NAMALWA (cell line): ENCODE measurements around the gene RPP21.

Source experiments
- DNase-seq: peaks from one replicate; pipeline ENCODE4 v3.0.0-alpha.2; 2015; ENCODE audit warnings: low spot score

The RPP21 gene

DNA sequence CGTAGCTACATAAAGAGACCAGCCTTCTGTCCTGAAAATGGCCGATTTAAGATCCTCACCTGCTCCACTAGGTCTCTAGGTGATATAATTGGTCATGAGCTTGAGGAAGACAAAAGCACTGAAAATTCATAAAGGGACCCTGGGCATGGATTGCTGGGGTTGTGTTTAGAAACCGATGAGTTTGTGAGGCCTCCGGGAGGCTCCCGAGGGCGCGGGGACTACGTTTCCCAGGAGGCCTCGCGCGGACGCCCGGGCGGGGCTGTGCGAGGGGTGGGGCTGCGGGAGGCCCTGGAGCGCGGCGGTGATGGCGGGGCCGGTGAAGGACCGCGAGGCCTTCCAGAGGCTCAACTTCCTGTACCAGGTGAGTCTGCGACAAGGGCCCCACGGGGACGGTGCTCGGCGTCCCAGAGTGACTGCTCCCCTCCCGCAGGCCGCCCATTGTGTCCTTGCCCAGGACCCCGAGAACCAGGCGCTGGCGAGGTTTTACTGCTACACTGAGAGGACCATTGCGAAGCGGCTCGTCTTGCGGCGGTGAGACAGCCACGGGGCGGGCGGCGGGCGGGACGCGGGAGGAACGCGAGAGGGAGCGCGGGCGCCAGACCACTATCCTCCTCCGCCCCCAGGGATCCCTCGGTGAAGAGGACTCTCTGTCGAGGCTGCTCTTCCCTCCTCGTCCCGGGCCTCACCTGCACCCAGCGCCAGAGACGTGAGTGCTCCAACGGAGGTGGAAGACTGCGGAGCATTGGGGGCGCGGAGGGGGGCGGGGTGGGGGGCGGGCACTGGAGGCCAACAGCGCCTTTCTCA lies at the start of gene RPP21:
Gene RPP21 (plus strand): TSS at position 289 of the 804 bp plus-strand sequence. CDS start 16 bp downstream, at position 305.
- peak; percentile 86 for DNase-seq

DNA sequence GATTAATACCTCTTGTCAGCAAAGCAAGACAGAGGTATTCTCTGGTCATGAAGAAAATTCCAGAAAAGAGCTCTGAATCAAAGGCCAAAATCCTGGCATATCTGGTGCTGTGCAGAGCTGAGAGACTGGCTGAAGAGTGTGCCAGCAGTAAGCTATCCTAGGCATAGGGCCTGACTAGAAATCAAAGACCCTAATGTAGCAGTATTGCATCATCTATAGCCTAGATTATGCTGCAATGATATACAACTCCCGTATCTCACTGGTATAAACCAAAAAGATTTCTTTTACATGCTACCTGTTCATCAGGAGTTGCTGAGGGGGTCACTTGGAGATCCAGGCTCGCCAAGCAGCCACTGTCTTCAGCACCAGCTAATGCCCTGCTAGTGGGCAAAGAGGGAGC lies 49.1 kb upstream of the RPP21 start:
- DNase-seq: no peak

DNA sequence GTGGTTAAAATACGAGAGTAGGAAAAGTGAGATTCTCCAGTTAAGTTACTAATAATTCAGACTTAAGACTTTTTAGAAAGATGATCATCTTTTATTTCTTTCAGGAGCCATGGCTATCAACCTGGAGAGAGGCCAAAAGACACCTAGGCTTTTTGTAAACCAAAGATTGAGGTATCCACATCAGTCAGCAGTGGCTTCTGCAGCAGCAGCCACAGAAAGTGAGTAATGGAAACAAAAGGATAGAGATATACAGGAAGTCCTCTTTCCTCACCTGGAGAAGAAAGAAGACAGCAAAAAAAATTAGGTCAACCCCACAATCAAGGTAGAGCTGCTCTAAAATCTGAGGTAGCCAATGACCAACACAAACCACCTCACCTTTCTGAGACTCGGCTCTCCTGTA lies 41.0 kb upstream of the RPP21 start:
- no peak for DNase-seq

DNA sequence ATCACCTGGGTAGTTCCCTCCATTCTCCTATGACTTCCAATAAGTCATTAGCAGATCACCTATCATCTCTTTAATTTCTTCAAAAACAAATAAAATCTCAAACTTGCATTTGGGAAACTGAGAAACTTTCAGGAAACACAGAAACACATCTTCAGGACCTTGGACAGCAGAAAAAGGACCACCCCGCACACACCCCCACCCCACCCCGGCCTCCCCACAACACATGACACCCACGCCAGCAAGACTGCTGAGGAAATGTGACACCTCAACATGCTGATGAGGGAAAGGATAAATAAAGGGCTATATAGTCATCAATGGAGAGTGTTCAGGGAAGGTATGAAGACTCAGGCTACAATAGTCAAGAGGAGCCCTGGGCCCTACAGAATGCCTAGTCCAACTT lies 33.9 kb upstream of the RPP21 start:
- DNase-seq: no peak

DNA sequence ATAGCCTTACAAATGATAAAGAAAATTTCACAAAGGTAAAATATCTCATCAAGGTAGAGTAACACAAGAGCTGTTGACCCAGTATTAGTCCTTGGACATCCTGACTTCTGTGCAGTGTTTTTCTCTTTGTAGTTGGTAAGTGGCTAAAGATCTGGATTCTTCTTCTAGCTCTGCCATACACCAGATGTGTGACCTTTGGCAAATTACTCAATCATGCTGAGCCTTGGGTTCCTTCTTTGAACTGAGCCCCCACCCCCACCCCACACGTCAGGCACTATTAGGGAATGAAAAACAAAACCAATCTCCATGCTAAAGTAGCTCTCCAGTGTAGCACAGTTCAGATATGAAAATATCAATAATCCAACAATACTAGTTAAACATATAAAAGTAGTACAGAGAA lies 33.3 kb upstream of the RPP21 start:
- no peak for DNase-seq

DNA sequence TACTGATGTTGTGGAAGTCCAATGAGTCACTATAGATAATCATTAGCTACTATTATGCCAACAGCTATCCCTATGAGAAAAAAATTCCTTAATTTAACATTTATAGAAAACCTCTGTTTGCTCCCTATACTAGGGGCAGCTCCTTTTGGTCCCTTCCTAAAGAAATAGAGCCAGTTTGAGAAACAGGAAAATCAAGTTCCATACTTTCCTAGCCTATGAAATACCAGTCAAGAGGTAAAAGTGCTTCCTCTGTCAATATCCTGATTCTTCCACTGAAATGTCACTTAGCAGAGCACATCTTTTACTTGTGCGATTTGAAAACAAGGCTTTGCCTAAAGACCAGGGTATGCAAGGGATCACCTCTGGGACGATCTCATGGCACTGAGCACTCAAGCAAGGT lies 32.7 kb upstream of the RPP21 start:
- DNase-seq: no peak

DNA sequence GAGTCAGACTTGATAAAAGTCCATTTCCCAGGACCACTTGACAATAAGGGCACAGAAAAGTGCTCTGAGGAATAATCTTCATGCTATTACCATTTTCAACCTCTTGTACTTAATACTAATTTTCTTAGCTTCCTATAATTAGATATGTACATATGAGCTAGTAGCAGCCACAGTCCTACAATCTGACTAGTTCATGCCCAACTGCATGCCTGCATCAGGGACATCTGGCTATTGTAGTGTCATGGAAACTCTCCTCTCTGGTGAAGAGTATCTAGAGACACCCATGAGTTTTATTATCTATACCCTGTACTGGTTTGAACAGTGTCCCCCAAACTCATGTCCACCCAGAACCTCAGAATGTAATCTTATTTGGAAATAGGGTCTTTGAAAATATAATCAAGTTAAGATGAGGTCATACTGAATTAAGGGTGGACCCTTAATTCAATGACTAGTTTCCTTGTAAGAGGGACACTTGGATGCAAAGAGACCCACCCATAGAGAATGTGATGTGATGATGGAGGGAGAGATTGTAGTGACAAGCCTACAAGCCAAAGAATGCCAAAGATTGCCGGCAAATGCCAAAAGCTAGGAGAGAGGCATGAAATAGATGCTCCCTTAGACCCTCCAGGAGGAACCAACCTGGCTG lies 32.2 kb upstream of the RPP21 start:
- DNase-seq: no peak

DNA sequence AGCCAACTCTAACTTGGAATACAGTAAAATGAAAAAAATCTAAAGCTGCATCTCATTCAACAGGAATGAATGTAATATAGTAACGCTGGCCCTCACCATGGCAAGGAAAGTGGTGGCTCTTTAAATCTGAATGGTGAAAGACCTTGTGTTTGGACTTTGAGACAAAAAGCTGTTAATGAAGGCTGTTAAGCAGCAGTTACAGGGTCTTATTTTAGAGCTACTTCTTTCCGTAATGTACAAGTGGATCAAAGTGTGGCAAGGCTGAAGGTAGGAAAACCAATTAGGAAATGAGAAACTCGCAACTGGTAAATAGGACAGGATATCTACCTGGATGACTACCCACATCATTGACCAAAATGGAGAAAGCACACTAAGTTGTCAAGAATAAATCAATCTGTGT lies 29.8 kb upstream of the RPP21 start:
- DNase-seq: no peak

DNA sequence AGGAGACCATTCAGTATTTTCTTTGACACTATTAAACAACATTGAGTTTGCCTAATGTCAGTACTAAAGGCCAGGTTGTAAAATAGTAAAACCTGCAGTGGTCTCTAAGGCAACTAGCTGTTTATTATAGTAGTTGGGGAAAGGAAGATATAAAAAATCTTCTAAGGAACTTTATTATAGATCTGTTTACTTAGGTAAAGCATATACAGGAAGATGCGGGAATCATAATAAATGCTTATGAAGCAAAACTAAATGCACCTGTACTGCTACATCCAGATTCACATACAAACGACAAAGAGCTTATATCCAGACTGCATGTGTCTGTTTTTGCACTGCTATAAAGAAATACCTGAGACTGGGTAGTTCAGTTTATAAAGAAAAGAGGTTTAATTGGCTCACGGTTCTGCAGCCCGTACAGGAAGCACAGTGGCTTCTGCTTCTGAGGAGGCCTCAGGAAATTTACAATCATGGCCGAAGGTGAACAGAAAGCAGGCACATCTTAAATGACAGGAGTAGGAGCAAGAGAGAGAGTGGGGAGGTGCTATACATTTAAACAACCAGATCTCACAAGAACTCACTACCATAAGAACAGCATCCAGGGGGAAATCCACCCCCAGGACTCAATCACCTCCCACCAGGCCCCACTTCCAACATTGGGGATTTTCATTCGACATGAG lies 26.9 kb upstream of the RPP21 start:
- no peak for DNase-seq

DNA sequence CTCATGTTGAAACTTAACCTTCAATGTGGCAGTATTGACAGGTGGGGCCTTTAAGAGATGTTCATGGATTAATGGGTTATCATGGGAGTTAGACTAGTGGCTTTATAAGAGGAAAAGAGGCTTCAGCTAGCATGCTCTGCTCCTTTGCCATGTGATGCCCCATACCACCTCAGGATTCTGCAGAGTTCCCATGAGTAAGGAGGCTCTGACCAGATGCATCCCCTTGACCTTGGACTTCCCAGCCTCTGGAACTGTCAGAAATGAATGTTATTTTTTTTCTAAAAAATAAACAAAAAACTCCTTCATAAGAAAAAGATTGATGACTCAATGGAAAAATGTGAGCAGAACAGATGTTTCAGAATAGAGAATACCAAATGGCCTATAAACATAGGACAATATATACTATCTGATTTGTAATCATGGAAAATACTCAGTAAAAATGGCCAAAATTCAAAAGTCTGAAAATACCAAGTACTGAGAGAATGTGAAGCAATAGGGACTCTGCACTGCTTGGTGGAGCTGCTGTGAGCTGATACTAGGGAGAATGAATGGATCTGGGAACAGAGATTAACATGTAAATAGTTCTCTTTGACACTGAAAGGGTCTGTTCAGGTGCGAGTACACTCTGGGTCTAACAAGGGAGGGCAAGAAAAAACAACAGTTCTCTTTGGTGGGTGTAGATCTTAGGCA lies 25.7 kb upstream of the RPP21 start:
- DNase-seq: no peak

DNA sequence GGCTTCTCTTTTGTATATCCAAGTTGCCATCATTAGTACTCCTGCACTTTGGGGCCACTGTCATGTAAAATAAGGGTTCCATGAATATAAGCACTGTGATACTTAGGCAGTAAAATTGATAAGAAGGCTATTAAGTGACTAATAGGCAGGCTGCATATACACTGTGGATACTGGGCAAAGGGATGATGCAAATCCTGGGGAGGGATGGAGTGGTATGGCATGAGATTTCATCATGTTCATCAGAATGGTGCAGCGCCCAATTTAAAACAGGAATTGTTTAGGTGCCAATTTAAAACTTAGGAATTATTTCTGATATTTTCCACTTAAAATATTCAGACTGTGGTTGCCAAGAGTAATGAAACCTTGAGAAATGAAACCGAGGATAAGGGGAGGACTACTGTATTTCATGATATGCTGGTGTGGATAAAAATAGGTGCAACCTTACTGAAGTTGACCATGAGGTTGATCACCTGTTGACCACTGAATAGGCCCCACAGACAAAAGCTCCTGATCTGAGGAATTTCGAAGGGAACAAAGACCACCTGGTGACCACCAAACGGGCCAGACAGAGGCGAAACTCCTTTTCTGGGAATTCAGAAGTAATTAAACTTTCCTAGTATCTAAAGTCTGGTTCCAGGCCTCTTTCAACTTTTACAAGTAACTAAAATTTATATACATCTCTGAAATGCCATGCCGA lies 23.1 kb upstream of the RPP21 start:
- no peak for DNase-seq

DNA sequence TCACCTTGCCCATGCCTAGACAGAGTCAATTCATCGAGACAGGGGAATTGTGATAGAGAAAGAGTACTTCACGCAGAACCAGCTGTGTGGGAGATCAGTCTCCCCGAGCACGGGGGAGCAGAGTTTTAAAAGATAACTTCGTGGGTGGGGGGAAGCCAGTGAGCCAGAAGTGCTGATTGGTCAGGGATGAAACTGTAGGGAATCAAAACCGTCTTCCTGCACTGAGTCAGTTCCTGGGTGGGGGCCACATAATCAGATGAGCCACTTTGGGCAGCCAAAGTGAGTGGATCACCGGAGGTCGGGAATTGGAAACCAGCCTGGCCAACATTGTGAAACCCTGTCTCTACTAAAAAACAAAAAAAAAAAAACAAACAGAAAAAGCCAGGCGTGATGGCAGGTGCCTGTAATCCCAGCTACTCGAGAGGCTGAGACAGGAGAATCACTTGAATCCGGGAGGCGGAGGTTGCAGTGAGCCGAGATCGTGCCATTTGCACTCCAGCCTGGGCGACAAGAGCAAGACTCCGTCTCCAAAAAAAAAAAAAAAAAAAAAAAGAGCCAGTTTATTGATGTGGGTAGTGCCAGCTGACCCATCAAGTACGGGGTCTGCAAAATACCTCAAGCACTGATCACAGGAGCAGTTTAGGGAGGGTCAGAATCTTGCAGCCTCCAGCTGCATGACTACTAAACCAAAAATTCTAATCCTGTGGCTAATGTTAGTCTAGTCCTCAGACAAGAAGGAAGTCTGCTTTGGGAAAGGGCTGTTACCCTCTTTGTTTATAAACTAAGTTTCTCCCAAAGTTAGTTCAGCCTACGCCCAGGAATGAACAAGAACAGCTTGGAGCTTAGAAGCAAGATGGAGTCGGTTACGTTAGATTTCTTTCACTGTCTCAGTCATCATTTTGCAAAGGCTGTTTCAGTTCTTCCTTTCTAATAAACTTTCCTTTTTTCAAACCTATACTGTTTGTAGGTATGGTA lies 22.1 kb upstream of the RPP21 start:
- no peak for DNase-seq

DNA sequence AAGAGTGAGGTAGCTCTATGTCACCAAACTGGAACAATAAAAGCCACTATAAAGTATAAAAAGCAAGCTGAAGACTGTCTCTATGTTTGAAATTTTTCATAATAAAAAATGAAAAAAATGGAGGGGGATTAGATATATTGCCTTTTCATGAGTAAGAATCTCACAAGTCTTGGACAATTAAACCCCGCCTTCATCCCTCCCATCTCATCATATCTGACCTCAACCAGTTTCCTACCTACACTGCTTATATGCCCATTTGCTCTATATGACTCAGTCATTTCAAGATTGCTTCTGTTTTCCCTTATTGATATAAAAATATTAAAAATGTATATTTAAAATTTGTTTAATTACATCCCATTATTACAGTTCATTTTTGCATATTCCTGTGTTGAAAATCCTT lies 21.1 kb upstream of the RPP21 start:
- no peak for DNase-seq

DNA sequence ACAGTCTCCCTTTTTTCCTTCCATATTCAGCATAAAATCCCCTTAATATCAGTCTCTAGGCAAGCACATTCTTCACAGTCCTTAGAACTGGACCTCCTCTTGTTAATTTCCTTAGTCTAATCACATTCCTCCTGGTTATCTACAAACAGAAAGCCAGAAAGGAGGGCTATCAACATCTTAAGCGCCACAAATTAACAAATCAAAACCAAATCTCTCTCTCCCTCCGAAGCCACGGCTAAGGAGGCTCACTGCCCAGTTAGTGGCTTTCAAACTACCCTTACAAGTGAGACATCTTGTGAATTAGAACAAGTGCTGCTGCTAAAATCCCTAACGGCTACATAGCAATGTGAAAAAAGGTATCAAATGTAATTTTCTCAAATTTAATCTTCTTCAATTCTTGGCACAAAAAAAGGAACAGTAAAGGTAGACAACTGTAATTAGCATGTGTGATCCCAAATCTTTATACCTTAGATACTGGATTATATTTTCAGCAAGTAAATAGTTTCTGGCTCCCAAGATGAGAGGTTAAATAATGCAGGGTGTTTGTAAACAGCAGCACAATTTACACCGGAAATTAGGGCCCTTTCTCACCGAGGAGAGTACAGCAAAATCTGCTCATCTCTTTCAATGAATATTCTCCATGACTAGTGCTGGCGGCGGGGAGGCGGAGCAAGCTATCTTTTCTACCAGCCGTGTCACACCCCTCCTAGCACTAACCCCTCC lies 19.6 kb upstream of the RPP21 start:
- DNase-seq: peak; percentile 87

DNA sequence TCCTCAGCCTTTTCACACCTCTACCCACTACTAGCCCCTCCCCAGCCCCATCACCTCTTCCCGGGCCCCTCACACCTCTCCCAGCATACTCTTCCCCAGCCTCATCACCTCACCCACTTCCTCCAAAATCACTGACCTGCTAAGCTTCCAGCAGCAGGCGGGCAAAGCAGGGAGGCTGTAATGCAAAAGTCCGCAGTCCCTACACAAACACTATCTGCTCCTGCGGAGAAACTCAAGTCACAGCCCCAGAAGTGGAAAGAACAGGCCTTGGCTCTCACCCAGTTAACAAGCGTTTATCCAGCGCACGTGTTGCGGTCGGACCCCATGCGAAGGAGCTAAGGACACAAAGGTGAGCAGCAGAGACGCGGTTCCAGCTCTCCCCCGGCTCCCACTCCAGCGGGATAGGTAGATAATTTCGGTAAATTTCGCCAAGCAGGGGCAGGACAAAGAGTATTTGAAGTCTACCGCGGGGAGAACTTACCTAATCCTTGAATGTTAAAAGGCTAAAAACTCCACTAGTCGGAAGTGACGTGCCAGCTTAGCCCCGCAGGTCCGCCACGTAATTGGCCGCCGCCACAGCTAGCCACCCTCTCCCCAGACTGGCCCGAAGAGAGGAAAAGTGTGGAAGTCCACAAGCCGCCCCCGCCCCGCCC lies 19.0 kb upstream of the RPP21 start:
- peak; percentile 90 for DNase-seq

DNA sequence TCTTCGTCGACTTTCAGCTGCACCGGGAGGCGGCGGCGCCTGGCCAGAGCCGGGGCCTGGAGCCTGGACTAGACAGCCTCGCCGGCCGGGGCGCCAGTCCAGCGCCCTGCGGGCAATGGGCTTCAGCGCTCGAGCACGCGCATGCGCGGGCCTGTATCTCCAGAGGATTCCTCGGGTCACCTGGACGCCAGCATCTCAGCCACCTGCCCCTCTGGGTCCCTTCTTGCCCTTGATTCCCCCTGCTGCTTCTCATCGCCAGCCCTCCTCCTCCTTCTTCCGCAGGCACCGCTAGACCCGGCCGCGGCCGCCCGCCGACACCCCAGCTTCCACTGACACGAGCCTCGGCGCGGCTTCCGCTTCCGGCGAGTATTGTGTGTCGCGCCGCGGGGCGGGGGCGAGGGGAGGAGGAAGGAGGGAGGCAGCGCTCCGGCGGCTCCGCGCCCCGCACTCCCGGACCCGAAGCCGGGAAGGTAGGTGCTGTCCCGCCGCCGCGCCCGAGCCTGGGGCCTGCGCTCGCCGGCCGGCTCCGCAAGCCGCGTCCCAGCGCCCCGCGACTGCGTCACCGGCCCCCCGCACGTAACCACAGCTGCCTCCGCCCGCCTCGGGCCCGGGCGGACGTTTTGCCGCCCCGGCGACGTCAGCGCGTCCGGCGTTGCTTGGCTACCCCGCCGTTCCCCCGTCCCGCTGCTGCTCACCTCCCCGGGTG lies 18.3 kb upstream of the RPP21 start, which contains the start of gene TRIM39:
Gene TRIM39 (plus strand): TSS at position 402 of the 706 bp plus-strand sequence. CDS start 2,391 bp downstream, outside the sequence.
- DNase-seq: peak; percentile 87

DNA sequence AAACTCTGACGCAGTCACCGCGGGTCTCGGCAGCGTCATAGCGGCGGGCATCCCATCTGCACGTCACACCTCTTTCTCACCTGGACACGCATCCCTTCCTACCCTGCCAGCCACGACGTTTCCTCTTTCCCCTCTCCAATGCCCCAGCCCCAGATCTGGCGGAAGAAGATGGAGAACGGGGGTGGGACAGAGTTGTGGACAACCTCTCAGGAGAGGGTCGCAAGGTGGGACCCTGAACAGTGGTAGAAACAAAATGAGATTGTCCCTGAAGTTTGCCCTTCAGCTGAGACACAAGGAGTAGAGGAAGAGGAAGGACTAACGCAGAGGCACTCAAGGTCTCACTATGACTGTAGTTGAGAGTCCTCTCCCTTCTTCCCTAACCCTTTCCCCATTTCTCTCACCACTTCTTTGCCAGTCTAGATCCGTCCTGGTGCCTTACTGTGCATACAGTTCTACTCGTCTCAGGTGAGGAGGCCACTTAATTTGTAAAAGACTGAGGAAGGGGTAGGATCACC lies 17.7 kb upstream of the RPP21 start:
- no peak for DNase-seq

DNA sequence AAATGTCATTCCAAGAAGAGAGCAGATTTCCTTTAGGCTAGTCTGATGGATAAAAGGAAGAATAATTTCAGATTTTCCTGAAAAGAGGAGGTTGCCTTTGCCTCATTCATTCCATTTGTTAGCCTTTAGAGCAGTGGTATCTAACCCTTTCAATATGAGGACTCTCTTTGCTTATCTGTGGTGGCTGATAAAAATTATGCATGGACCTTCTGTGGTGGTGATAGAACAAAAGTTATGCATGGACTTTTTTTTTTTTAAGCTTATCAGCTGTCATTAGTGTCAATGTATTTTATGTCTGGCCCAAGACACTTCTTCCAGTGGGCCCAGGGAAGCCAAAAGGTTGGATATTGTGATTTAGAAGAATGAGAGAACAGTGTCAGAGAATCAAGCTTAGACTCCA lies 16.6 kb upstream of the RPP21 start:
- DNase-seq: no peak
